GM19468 (cell line): ENCODE measurements around the gene UBASH3B.
"Not testable (repeated sequence)": the region's sequence is repeated elsewhere in the genome, so short reads cannot be mapped to it uniquely, and the experiment has no call there.

ENCODE experiments used
- ATAC-seq: cut with Tn5 transposase; IDR thresholded peaks from one replicate; pipeline ENCODE4 v1.9.1; 2021; ENCODE audit warnings: mild to moderate bottlenecking, moderate library complexity, moderate number of reproducible peaks; ENCODE audit not compliant: unreplicated experiment; ENCODE audit errors: extremely low read depth

The UBASH3B gene

DNA sequence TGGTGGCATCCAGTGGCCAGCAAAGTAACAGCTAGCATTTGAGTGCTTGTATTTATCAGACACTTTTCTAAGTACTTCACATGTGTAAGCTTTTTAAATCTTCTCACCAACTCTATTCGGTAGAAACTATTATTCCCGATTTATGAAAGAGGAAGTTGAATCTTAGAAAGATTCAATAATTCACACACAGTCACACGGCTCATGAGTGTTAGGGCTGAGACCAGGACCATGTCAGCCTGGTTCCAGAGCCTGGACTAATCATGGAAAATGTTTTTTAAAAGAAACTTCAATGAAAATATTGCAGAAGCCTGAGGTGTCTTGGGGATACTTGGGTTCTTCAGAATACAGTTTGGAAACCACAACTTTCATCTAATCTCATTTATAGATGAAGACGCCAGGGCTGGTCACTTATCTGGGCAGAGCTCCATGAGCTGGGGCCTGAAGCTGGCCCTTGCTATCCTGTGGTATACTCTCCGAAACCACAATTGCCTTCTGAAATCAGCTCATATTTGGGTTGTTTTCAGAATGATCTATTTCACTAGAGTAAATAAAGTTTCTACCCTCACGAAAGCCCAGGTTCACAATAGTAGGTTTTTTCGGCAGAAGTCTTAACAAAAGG, 178.4 kb downstream of the UBASH3B start:
- ATAC-seq: no peak

DNA sequence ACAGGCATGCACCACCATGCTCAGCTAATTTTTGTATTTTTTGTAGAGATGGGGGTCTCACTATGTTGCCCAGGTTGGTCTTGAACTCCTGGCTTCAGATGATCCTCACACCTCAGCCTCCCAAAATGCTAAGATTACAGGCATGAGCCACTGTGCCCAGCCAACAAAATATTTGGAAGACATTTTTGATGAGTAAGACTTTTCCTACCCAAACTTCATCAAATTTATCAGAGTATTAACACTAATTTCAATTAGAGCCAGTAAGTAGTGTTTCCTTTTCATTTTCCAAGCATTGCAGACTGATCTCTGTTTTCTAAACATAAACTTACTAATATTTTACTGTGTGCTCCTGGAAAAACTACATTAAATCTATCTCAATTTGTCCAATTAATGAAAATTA, 181.4 kb downstream of the UBASH3B start:
- ATAC-seq: no peak

DNA sequence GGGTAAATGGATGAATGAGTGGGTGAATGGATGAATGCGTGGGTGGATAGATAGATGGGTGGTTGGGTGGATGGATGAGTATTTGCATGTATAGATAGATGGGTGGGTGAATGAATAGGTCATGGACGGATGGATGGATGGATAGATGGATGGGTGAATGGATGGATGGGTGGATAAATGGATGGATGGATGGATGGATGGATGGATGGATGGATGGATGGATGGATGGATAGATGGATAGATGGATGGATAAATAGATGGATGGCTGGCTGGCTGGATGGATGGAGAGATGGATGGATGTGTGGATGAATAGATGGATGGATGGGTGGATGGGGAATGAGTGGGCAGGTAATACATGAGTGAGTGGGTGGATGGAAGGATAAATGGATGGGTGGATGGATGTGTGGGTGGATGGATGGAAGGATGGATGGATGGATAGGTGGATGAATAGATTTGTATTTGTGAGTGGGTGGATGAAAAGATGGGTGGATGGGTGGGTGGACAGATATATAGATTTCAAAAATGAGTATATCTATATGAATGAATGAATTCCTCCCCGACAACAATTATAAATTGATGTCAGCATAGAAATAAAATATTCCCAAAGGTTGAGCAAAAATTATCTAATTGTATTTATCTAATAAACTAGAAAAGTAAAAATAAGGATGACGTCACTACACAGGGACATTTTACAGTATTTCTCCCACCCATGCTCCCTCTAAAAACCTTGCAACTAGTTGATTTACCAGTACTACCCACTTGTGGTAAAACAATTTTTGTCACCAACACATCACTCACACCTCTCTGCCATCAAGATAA, 182.2 kb downstream of the UBASH3B start:
- no peak for ATAC-seq

DNA sequence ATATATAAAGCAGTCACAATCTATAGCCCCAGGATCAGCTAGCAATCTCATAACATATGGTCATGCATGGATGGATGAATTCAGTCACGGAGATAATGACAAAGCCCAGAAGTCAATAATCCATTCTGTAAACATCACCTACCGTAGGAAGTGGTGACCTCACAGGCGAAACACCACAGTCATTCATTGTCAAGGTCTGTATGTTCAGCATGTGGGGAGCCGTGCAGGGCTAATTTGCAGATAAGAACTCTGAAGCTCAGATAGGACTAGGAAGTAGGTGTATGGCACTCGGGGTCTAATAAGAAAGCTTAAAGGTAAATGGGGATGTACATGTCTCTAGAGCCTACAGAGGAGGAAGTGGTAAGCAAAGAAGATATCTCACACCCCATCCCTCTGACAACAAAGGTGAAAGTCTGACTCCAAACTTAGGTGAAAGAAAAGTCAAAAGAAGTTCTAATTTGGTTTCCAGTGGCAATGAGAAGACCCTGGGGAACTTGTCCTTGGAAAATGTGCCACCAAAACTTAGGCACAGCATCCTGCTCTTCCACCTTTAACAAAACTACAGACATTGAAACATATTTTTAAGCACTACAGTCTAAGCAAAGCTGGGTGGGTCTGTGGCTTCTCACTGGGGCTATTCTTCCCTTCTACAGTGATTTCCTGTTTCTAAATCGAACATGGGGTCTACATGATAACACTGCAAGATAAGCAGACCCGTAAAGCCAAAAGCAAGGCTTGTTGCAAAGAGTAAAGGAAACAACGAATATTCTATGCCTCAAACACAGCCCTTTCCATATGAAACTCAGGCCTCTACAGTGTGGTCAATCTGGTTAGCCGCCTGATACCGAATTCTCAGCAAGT, 188.0 kb downstream of the UBASH3B start:
- no peak for ATAC-seq

DNA sequence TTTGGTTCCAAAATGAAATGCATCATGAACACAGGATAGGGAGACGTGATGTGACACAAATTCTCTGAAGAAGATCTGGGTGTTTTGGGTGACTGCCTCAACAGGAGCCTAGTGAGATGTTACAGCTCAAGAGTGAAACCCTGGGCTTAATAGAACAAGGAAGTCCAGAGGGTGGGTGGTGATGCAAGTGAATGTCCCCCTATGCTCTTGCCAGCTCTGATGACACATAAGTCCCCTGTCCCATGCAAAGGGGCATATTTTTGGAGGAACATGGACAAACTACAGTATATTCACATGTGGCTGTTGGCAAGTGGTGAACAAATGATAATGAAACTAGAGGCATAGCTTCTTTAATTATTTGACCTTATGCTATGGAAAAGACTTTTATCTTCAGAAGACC, 191.9 kb downstream of the UBASH3B start:
- ATAC-seq: no peak

DNA sequence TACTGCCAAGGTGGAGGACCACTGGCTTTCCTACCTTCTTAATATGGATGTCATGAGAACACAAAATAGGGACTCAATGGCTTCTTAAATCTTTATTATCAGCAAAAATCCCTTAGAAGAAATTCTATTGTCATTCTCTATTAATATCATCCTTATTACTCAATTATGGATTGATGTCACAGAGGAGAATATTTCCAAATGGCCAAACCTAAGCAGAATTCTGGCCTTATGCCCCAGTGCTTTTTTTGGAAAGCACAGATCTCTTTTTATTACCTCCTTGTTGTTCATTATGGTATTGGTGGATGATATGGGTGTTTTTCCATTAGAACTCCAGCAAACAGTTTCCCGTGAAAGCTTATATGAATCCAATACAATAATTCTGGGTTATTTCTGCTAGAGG, 192.7 kb downstream of the UBASH3B start:
- ATAC-seq: no peak

DNA sequence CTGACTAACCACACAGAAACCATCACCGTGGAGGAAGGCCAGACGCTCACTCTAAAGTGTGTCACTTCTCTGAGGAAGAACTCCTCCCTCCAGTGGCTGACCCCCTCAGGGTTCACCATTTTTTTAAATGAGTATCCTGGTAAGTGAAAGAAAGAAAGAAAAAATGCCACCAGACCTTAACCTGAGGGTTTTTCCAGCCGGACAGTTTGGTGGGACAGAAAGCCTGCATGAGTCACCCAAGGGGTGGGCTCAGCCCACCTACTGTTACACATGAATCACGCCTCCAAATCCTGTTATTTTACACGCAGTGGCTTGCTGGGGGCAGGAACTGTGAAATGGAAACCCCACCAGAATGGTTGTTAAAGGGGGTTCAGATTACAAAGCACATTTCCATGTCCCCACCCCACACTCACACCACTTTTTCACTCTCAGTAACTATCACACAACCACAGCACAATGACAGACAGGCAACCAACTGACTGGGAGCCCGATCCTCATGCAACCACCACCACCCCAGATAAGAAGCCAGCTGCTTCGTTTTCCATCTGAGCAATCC, 194.6 kb downstream of the UBASH3B start:
- ATAC-seq: no peak

DNA sequence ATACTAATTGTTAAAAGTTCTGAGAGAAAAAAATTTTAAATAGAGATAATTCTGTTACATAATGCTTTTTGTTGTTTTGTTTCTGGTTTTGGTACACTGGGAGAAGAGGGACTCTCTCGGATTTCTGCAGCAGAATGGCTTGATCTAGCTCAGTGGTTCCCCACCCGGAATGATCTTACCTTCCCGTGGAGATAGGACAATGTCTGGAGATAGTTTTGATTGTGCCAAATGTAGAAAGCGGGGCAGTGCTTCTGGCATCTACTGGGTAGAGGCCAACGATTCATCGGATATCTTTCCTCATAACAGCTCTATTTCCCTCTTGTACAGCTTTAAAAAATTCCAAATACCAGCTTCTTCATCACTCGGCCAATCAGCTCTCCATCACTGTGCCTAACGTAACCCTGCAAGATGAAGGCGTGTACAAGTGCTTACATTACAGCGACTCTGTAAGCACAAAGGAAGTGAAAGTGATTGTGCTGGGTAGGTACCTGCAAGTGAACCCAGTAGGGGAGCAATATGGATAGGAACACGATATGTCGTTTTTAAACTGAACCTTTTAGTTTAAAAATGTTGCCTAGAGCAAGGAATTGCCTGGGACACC, 195.9 kb downstream of the UBASH3B start:
- ATAC-seq: no peak

DNA sequence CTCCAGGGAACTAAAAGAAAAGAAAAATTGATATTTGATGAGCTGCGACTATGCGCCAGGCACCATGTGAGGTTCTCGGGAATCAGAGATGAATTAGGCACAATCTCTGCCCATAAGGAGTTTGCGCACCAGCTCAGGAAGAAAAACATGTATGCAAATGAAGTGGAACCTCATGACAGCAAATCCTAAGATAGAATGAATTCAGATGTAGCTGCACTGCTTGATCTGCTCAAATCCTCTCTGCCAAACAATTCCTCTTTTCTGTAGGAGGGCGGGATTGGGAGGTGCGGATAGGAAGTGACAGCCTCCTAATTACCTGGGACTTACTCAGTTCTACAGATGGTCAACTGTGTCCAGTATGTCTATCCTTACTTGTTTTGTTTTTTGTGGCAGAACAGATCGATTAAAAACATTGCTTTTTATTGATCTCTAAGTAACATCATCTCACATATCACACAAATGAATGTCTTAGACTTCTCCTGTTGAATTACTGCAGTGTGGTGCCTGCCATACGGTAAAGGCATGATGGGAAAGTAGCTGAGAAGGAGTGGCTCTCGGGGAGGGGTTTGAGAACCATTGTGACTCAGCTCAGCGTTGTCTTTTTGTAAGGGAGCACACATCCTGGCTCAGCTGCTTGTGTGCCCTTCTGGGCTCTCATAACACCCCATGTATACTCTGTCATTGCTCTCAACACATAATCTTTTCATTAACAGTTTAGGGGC, 196.7 kb downstream of the UBASH3B start:
- no peak for ATAC-seq

DNA sequence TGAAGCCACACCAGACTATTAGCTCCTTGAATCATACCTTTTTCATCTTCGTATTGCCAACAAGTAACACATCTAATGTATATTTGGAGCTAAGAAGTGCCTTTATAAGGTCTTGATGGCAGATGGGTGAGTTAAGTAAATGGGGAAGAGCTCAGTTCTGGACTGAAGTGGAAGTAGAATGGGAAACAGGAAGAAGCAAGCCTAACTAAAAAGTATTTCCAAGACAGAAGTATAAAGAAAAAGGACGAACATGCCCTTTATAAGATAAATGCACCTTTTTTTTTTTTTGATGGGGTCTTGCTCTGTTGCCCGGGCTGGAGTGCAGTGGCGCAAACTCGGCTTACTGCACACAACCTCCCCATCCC, 197.3 kb downstream of the UBASH3B start:
- no peak for ATAC-seq

DNA sequence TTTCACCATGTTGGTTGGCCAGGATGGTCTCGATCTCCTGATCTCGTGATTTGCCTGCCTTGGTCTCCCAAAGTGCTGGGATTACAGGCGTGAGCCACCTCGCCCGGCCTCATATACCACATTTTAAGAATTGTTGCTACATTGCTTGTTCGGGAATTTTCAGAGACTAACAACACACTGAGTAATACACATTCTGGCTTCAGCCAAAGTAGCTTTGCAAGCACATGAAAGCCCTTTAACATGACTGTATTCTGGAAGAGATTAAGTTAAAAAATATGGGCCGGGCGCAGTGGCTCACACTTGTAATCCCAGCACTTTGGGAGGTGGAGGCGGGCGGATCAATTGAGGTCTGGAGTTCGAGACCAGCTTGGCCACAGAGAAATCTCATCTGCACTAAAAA, 197.7 kb downstream of the UBASH3B start:
- ATAC-seq: no peak

DNA sequence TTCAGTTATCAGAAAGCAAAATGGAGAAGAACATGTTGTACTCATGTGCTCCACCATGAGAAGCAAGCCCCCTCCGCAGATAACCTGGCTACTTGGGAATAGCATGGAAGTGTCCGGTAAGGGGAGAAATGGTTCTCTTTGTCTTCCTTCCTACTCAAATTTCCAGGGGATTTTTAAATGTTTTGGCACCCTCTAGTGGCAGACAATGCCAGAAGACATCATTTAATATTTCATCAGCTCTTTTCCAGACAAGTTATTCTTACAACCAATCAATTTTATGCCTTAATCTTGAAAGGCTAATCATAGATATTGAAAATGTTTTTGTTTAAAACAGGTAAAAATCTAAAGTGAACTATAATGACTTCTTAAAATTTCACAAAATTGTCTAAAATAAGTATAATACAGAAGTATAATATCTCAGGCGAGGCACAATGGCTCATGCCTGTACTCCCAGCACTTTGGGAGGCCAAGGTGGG, 198.5 kb downstream of the UBASH3B start:
- ATAC-seq: no peak

DNA sequence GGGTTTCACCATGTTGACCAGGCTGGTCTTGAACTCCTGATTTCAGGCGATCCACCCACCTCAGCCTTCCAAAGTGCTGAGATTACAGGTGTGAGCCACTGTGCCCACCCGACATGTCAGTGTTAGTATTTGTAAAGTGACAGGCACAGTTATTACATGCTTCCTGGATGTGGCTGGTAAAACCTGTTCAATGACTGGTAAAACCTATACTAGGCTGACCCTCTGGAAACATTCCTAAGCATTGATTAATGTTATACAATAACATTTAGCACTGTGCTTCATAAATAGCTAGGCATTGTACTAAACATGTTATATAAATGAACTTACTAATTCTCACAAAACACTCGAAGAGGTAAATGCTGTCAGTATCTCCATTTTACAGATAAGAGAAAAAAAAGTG, 206.1 kb downstream of the UBASH3B start:
- ATAC-seq: no peak

DNA sequence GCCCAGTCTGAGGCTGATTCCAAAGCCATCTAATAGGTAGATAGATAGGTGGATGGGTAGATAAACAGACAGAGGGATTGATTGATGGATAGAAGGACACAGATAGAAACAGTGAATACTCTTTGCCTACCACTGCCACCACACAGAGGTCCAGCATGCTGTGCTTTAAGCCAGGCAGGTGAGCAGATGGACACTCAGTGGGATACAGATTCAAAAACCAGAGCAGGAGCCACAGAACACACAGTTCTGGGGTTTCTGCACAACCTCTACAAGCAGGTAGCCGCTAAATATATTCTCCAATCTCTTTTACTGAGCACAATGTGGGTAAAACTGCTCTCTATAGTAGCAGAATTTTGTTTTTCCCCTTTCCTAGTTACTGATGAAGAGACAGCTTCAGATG, 206.6 kb downstream of the UBASH3B start:
- no peak for ATAC-seq

DNA sequence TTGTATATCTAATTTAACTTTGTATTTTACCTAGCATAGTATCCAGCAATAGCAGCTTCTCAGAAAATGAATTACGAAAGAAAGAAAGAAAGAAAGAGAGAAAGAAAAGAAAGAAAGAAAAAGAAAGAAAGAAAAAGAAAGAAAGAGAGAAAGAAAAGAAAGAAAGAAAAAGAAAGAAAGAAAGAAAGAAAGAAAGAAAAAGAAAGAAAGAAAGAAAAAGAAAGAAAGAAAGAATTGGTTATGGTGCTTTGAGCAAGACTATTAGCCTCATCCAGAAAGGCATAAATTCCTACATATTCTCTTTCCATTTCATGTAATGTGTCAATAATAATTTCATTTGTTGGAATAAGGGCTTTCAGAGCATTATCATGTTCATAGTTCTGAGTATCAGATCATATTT, 207.6 kb downstream of the UBASH3B start:
- ATAC-seq: not testable (repeated sequence)

DNA sequence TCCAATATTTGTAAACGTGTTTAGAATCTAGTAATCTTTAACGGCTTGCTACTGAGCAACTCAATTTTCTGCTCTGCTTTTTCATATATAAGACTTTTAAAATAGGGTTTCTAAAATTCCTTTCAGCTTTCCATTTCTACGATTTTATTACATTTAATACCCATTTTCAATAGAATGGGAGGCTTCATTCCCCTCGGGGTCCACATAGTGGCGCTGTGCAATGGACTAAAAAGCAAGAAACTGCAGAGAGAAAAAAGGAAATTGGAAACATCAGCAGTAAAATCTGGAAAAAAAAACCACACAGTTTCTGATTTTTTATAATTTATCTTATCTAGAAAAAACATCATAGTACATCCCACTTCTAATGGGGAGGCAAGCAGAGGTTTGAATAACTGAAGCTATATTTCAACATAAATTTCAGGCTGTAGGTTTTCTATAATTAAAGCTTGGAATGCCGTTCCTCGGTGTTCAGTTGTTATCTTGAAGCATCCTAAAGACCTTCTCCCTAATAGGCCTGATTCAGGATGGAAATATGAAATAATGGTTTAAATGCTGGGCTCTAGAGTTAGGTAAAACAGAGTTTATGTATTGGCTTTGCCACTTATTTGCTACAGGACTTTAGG, 208.3 kb downstream of the UBASH3B start:
- no peak for ATAC-seq
